Raji (cell line): ENCODE measurements around the gene GRIP1.

Experiments
- POLR2A ChIP-seq: IDR thresholded peaks from 2 replicates; pipeline ENCODE4 v1.6.1; 2011; ENCODE audit warnings: low read depth, low read length, control low read depth; ENCODE audit not compliant: insufficient read depth

Gene GRIP1

DNA sequence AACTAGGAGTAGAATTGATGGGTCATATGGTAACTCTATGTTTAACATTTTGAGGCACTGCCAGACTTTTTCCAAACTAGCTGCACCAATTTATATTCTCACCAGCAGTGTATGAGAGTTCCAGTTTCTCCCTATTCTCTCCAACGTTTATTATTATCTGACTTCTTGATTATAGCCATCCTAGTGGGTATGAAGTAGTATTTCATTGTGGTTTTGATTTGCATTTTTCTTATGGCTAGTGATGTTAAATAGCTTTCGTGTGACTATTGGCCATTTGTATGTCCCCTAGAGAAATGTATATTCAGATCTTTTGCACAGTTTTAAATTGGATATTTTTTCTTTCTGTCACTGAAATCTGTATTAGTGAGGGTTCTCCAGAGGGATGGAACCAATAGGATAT, 338.7 kb downstream of the GRIP1 start:
- no peak for TF ChIP-seq POLR2A

DNA sequence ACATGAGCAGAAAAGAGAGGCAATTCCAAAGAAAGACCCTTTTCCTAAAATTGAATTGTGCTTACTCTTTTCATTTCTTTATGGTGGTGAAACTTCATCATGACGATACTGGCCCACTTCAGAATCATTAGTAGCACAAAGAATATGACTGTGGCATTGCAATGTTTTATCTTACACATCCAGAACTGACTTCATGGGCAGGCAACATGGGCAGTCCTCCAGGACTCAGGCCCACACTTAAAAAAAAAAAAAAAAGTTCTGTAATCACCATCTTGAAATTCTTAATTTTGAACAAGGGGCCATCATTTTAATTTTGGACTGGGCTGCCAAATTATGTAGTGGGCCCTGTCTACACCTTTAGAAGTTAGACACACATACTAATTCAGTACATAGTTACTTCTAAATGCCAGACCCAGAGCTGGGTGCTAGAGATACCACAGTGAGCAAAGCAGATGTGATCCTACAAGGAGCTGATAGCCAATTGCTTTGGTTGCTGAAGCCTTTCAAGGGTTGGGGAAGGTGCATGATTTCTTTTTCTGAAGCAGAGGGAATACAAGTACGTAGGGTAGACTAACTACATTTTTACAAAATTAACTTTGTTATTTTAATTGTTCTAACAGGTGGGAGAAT, 341.4 kb downstream of the GRIP1 start:
- TF ChIP-seq POLR2A = no peak

DNA sequence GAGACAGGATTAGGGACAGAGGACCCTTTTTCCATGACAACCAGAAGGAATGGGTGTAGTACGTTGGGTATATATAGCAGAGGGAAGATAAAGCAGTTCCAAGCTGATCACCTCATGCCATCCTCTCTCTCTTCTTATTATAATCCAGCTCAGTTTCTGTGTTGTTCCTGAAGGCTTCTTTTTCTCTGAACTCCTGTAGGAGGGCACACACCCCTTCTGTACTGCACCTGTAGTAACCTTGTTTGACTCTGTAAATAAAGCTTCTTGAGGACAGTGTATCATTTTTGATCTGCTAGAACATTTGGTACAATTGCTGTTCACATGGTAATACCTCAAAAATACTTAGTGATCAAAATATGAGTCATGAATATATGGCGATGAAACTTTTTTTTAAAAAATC, 343.1 kb downstream of the GRIP1 start:
- no peak for TF ChIP-seq POLR2A

DNA sequence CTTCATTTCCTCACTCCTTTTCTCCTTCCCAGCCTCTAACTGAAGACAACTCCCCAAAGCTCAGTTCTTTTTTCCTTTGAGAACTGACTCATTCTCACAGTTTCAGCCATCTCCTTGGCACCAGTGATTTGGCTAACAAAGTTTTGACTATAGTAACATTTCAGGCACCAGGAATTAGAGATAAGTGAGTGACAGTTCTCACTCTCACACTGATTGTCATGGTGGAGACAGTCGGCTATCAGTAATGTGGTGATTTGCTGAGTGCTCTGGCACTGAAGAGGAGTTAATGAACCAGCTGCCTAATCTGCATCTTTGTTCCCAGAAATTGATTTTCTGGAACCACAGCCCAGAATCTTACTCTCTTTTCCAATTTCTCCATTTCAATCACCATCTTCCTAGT, 347.1 kb downstream of the GRIP1 start:
- no peak for TF ChIP-seq POLR2A

DNA sequence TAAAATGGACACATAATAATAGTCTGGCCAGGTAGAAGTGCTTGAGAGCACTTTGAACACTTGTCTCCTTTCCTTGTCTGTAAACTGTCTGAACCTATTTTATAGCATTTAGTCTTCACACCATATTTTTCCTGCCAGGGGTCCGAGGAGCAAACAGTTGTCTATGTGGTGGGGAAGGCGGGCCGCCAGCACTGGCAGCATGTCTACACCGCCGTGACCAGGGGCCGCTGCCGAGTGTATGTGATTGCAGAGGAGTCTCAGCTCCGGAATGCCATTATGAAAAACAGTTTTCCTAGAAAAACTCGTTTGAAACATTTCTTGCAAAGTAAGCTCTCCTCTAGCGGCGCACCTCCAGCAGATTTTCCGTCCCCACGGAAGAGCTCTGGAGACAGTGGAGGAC, 347.9 kb downstream of the GRIP1 start:
- TF ChIP-seq POLR2A = no peak

DNA sequence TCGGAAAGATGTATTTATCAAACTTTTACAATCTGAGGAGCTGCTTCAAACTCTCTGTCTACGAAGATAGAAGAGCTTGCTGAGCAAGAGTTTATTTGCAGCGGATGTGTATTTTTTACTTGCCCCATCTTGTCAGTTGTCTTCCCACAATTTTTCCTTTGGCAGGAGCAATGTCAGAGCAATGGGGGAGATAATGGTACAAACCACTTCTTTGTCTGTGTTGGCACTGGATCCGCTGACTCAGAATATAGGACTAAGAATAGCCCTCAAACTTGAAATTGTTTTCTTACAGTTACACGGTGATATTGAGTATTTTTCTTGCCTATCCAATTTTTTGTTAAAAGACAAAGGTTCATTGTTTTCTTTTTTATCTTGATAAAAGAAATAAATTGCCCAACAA, 348.9 kb downstream of the GRIP1 start:
- TF ChIP-seq POLR2A = no peak

DNA sequence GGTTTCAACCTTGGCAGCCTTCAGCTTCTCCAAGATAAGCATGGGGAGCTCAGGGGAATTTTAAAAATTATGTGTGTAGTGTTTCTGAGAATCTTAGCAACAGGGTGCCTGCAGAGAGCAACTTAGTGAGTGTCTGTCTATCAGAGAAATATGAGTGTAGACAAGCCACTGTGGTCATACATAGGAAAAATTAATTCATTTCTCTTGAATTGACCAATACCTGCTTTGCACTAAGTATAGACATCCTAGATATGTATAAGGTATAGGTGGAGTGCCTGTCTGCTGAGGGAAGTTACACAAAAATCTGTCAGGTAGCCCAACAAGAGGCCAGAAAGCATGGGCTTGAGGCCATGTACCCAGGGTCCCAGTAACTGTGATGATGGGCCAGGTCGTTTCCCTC, 355.9 kb downstream of the GRIP1 start:
- no peak for TF ChIP-seq POLR2A

DNA sequence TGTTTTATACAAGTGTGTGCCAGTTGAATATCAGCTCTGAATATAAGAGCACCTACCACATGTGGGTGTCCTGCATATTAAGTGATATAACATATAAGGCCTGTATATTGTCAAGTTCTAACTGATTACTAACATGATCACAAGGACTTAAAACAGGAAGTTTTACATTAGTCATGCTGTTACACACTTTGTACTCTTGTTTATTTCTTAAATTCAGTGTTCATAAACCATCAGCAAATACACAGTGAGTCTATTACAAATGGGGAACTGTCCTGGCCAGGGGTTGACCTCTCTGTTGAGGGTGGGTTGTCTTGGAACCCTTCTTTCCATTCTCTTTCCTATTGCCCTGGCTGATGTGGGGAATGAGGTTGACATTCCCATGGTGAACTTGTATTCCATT, 357.4 kb downstream of the GRIP1 start:
- no peak for TF ChIP-seq POLR2A

DNA sequence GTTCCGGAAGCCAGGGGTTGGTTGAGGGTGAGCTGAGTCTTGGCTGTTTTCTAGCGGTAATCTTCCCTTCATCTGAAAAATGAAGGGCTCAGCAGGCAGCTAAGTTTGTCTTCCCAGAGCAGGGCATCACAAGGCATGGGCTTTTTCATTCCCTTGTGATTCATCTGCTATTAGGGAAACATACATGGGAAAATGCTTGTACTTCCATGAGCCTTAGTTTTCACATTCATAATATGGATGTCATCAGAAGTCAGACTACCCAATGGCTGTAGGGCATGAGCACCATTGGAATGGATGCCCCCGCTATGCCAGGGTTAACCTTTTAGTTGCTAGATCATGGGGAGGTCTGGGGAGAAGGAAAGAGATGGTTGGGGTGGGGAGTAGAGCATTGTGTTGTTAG, 357.9 kb downstream of the GRIP1 start:
- TF ChIP-seq POLR2A = no peak

DNA sequence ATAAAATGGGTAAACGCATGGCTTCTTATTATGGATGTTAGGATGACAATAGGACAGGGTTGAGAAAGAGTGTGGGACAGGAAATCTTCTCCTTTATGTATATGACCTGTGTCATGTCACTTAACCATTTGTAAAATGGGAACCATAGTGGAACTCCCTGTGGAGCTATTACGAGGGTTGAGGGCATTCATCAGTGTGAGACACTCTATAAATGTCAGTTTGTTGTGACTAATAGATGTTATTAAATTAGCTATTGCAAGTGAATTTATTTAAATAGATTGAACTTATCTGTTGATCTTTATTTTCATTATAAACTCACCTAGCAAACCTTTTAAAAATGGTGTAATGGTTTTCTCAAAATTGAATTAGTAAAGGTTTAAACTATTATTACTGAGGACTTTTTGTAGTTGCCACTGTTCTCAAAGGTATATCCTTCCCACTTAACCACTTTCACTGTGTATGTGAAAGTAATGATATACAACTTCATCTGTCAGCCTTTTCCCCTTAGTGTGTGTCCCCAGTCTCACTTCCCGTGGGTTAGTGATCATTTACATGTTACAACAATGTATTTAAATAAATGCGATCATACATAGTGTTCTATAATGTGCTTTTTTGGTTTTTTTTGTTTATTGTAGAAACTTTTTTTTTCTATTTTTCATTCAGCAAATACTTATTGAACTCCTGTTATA, 359.5 kb downstream of the GRIP1 start:
- no peak for TF ChIP-seq POLR2A

DNA sequence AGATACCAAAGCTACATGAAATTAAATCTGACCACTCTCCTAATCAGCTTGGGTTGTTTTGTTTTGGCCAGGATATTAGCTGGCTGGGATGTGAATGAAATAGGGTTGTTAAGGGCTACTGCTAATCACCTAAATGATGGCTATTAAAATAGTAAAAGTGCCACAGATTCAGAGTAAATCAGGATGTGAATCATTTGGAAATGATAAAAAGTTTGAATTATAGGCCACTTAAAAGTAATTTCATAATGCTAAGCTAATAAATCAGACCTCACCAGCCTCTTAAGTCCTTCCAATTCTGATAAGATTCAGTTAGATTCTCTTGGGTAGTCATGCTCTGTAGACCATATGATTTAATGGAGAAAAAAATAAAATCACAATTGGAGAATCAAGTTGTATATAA, 364.6 kb downstream of the GRIP1 start:
- no peak for TF ChIP-seq POLR2A

DNA sequence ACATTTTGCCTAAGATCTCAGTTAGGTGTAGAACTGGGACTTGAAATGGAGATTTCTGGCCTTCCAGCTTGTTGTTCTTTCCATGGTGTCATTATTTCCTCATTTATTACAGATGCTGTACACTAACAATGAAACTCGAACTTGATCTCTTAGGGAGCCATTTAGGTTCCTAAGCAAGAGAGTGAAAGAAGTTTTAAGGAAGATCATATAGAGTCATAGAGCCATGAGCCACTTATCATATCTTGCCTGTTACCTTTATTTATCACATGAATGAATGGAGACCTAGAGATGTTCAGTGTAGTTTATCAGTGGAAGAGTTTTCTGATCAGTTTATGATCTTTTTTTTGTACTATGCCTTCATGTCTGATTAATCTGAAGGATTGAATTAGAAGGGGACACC, 366.7 kb downstream of the GRIP1 start:
- TF ChIP-seq POLR2A = no peak

DNA sequence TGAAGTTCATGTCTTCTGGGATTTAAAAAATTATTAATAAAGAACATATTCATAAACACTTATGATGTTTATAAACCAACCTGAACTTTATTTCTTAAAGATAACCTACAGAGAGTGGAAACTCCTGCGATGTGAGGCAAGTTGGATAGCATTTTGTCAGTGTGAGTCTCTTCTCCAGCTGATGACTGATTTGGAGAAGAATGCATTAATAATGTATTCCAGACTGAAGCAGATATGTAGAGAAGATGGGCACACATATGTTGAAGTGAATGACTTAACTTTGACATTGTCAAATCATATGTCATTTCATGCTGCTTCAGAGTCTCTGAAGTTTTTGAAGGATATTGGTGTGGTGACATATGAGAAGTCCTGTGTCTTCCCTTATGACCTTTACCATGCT, 369.3 kb downstream of the GRIP1 start:
- TF ChIP-seq POLR2A = no peak

DNA sequence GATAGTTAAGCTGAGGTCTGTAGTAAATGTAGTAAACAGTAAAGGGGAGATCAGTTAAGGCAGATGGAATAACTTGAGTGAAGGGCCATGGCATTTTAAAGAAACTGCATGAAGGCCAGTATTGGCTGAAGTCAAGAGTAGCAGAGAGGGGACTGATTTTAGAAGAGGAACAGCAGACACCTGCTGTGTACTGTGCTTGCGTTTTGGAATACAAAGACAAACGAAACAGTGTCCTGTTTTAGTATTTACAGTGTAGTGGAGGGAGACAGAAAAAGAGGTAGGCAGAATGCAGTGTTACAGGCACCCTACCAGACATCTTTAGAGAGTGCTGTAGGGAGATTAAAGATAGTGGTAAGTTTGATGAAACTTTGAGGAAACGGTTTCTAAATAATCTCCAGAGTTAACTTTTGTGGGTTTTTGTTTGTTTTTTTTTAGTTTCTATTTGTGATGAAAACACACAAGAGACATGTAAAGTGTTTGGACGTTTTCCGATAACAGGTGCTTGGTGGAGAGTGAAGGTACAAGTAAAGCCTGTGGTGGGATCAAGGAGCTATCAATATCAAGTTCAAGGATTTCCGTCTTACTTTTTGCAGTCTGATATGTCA, 374.5 kb downstream of the GRIP1 start:
- no peak for TF ChIP-seq POLR2A

DNA sequence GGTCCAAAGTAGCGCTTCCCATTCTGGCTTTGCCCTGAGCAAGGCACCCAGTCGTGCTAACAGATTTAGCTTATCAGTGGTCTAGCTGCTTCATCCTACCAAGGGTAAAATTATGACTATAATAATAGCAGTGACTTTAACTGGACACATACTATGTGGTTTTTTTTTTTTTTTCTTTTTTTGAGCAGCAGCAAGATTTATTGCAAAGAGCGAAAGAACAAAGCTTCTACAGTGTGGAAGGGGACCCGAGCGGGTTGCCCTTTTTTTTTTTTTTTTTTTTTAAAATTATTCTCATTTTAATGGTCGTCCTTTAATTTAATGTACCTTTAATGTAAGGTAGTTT, 376.1 kb downstream of the GRIP1 start:
- TF ChIP-seq POLR2A = no peak

DNA sequence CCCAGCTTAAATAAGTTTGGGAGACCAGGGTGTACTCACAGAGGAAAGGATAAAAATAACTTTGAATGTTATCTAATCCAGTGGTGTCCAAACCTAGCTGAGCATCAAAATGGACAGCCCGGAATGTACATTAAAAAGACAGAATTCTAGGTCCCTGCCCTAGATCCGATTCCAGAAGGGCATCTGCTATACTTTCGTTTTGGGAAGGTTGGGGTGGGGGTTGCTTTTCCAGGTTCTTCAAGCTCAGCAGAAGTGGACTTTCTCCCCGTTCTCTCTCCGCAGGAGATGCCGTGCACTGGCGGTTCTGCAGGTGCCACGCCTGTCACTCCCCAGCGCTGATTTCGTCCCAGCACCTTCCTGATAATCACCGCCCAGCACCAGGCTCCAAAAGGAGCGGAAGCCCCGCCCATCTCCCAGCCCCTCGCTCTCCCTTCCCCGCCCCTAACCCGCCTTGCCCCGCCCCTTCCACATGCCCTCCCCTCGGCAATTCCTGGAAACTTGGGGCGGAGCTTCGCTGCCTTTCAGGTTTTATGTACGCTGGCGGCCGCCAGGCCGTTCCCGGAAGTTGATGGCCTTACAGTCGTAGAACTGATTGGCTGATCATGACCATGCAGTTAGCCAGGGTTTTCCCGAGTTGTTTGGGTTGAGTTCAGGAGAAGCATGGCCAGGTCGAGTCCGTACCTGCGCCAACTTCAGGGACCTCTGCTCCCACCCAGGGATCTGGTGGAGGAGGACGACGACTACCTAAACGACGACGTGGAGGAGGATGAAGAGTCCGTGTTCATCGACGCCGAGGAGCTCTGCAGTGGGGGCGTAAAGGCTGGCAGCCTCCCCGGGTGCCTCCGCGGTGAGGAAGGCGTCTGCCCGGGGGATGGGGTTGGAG, 376.7 kb downstream of the GRIP1 start, which contains the start of gene HELB:
Gene HELB, plus strand, starts transcription at position 550 of the 883 bp plus-strand sequence. Its CDS starts 111 bp downstream, at position 661.
- peak; percentile 47 for TF ChIP-seq POLR2A
